ENCODE data around the gene CAMTA1. TPM values are rescaled to one million over a fixed set of nuclear protein-coding genes. Genes with fewer than 3 reads are reported as not detected.

The CAMTA1 gene
- polyA plus RNA-seq, 1 of the 3 experiments (the other 2 are of a cell fraction), result 63.1 TPM

GRCh38 chr1:6884652-6885153 is 99.4 kb downstream of the CAMTA1 start:
- Histone ChIP-seq H3K36me3 (replicated peaks in 1 of 2; ENCODE audit: control insufficient read depth in 1 of 2, insufficient read depth in 2 of 2, low read length in 1 of 2) (peaks cover 3 to 8% of the 10 kb centered on the region in 2 experiments), H3K9me3 (no peaks in the 10 kb centered on the region), H2AFZ (ENCODE audit: low read depth) (no peak overlapping the region), H3K79me2 (ENCODE audit: insufficient read depth) (peaks cover 7% of the 10 kb centered on the region; the same call in 1 of the 2 replicates), H3K4me2 (no peak overlapping the region), H3K9ac (no peak overlapping the region), H3K4me3 (ENCODE audit: low read depth in 2 of 2, low read length in 1 of 2) (no peak overlapping the region), H3F3A (replicated peaks; ENCODE audit: insufficient read depth) (peaks cover 8% of the 10 kb centered on the region), H3K9me2 (no peaks in the 10 kb centered on the region), H3K27me3 (ENCODE audit: insufficient read depth) (no peaks in the 10 kb centered on the region), H4K20me1 (ENCODE audit: insufficient read depth) (no peaks in the 10 kb centered on the region), H3K4me1 (ENCODE audit: control insufficient read depth in 1 of 2, insufficient read depth in 2 of 2, low read depth in 1 of 2, low read length in 1 of 2) (peaks cover 0 to 4% of the 10 kb centered on the region in 2 experiments; a peak in 2 of 4 replicates), H3K27ac (ENCODE audit: low read depth in 2 of 2, low read length in 1 of 2) (no peak overlapping the region)
- ChIA-PET POLR2A (no interaction called here), CTCF (interaction anchor here (0.9 to 1.4 kb wide), 3 partner anchors 21 to 158 kb away, joined by 3 to 4 read pairs (median 3); no protein-coding TSS in a partner anchor)
- no peak for DNase-seq
- WGBS (ENCODE audit: low lambda C conversion rate), result 94% methylated on average over 3 of the region's 3 CpGs
- TF ChIP-seq TAF1 (IDR thresholded peaks at IDR 0.05; ENCODE audit: borderline replicate concordance, low read depth, low read length), result no peak
- TF ChIP-seq FOXM1 (IDR thresholded peaks at IDR 0.05; ENCODE audit: low read depth), result no peak
- no peak for TF ChIP-seq JUND (IDR thresholded peaks at IDR 0.05)
- TF ChIP-seq MAX (IDR thresholded peaks at IDR 0.05; ENCODE audit: low read depth), result no peak
- no peak for TF ChIP-seq MXI1 (IDR thresholded peaks at IDR 0.05; ENCODE audit: low read depth, low read length)

- CTCF ChIA-PET, result interaction anchor here (0.6 to 1.4 kb wide), 5 partner anchors 12 to 185 kb away, joined by 3 to 4 read pairs (median 3); no protein-coding TSS in a partner anchor
These were observed 100.2 kb downstream of the CAMTA1 start for GRCh38 chr1:6885426-6885825.

More at GRCh38 chr1:6885426-6885825, 100.2 kb downstream of the CAMTA1 start:
- no peak overlapping the region for H2AFZ ChIP-seq (ENCODE audit: low read depth)
- H3K79me2 ChIP-seq (ENCODE audit: insufficient read depth), result peaks cover 11% of the 10 kb centered on the region
- peaks cover 8% of the 10 kb centered on the region for H3F3A ChIP-seq (replicated peaks; ENCODE audit: insufficient read depth)
- peaks cover 3 to 8% of the 10 kb centered on the region in 2 experiments for H3K36me3 ChIP-seq (replicated peaks in 1 of 2; ENCODE audit: control insufficient read depth in 1 of 2, insufficient read depth in 2 of 2, low read length in 1 of 2)
- 92% methylated on average over 2 of the region's 2 CpGs for WGBS (ENCODE audit: low lambda C conversion rate)
- H3K4me1 ChIP-seq (ENCODE audit: control insufficient read depth in 1 of 2, insufficient read depth in 2 of 2, low read depth in 1 of 2, low read length in 1 of 2), result peaks cover 0 to 4% of the 10 kb centered on the region in 2 experiments; a peak in 2 of 4 replicates
- H3K27me3 ChIP-seq (ENCODE audit: insufficient read depth), result no peaks in the 10 kb centered on the region
- no peak overlapping the region for H3K4me2 ChIP-seq
- H3K4me3 ChIP-seq (ENCODE audit: low read depth in 2 of 2, low read length in 1 of 2), result no peak overlapping the region
- H3K9ac ChIP-seq, result no peak overlapping the region
- no peaks in the 10 kb centered on the region for H3K9me3 ChIP-seq
- DNase-seq, result no peak
- no peaks in the 10 kb centered on the region for H3K9me2 ChIP-seq
- 0 out of 2 replicates have a peak, but pooled peaks cover 4% of the 10 kb centered on the region for H4K20me1 ChIP-seq (ENCODE audit: insufficient read depth)
- POLR2A ChIA-PET, result no interaction called here
- H3K27ac ChIP-seq (ENCODE audit: low read depth in 2 of 2, low read length in 1 of 2), result no peak overlapping the region
- TF ChIP-seq EZH2phosphoT487 (IDR thresholded peaks at IDR 0.05; ENCODE audit: borderline replicate concordance, low read depth) (no peak), FOXM1 (IDR thresholded peaks at IDR 0.05; ENCODE audit: low read depth) (no peak), GATA2 (CRISPR knock-in tag; IDR thresholded peaks at IDR 0.05) (no peak), USF2 (IDR thresholded peaks at IDR 0.05; ENCODE audit: borderline replicate concordance, low read depth, low read length) (no peak), RAD21 (IDR thresholded peaks at IDR 0.05; ENCODE audit: low read length) (no peak), TAF1 (IDR thresholded peaks at IDR 0.05; ENCODE audit: borderline replicate concordance, low read depth, low read length) (no peak), RXRA (IDR thresholded peaks at IDR 0.05; ENCODE audit: borderline replicate concordance, low read depth) (no peak), FOSL2 (IDR thresholded peaks at IDR 0.05; ENCODE audit: borderline replicate concordance, low read depth) (no peak), CHD2 (IDR thresholded peaks at IDR 0.05; ENCODE audit: low read length, partially characterized antibody) (no peak), MXI1 (IDR thresholded peaks at IDR 0.05; ENCODE audit: low read depth, low read length) (no peak), FOXJ3 (CRISPR knock-in tag; IDR thresholded peaks at IDR 0.05) (no peak), IRF3 (IDR thresholded peaks at IDR 0.05; ENCODE audit: low read depth, low read length) (no peak), GABPA (IDR thresholded peaks at IDR 0.05; ENCODE audit: low read depth) (no peak), YY1 (IDR thresholded peaks at IDR 0.05; ENCODE audit: low read depth) (no peak), RFX5 (IDR thresholded peaks at IDR 0.05; ENCODE audit: low read length) (no peak), SIN3A (IDR thresholded peaks at IDR 0.05; ENCODE audit: borderline replicate concordance, low read depth, low read length) (no peak), CTCF (IDR thresholded peaks at IDR 0.05) (no peak)
